Measurements from ENCODE around the gene CCDC9B. TPM values are rescaled to one million over a fixed set of nuclear protein-coding genes. Genes with fewer than 3 reads are reported as not detected.

Gene CCDC9B
- polyA plus RNA-seq, 1 of the 3 experiments (the other 2 are of a cell fraction) = 13.7 TPM

- Histone ChIP-seq H3K4me1 (ENCODE audit: control insufficient read depth in 1 of 2, insufficient read depth in 2 of 2, low read depth in 1 of 2, low read length in 1 of 2) (peaks cover 9 to 11% of the 10 kb centered on the region in 2 experiments; a peak in 3 of 4 replicates), H2AFZ (ENCODE audit: low read depth) (no peak overlapping the region), H3K9me3 (no peaks in the 10 kb centered on the region), H3K9ac (no peak overlapping the region), H4K20me1 (ENCODE audit: insufficient read depth) (no peaks in the 10 kb centered on the region), H3K27ac (ENCODE audit: low read depth in 2 of 2, low read length in 1 of 2) (no peak overlapping the region), H3K27me3 (ENCODE audit: insufficient read depth) (no peaks in the 10 kb centered on the region), H3K4me2 (no peak overlapping the region), H3K79me2 (ENCODE audit: insufficient read depth) (no peaks in the 10 kb centered on the region), H3K4me3 (ENCODE audit: low read depth in 2 of 2, low read length in 1 of 2) (no peak overlapping the region), H3K9me2 (no peaks in the 10 kb centered on the region), H3K36me3 (replicated peaks in 1 of 2; ENCODE audit: control insufficient read depth in 1 of 2, insufficient read depth in 2 of 2, low read length in 1 of 2) (no peaks in the 10 kb centered on the region), H3F3A (replicated peaks; ENCODE audit: insufficient read depth) (peaks cover 11% of the 10 kb centered on the region)
- TF ChIP-seq NRF1 (IDR thresholded peaks at IDR 0.05; ENCODE audit: low read depth, low read length) = no peak
- TF ChIP-seq MAX (IDR thresholded peaks at IDR 0.05; ENCODE audit: low read depth) = no peak
- TF ChIP-seq TAF1 (IDR thresholded peaks at IDR 0.05; ENCODE audit: borderline replicate concordance, low read depth, low read length) = no peak
- TF ChIP-seq USF1 (IDR thresholded peaks at IDR 0.05; ENCODE audit: borderline replicate concordance, low read depth) = no peak
- no peak for TF ChIP-seq FOXM1 (IDR thresholded peaks at IDR 0.05; ENCODE audit: low read depth)
- no peak for TF ChIP-seq RFX5 (IDR thresholded peaks at IDR 0.05; ENCODE audit: low read length)
- no peak for TF ChIP-seq NFIC (IDR thresholded peaks at IDR 0.05; ENCODE audit: borderline replicate concordance)
- TF ChIP-seq, protein P1, sequence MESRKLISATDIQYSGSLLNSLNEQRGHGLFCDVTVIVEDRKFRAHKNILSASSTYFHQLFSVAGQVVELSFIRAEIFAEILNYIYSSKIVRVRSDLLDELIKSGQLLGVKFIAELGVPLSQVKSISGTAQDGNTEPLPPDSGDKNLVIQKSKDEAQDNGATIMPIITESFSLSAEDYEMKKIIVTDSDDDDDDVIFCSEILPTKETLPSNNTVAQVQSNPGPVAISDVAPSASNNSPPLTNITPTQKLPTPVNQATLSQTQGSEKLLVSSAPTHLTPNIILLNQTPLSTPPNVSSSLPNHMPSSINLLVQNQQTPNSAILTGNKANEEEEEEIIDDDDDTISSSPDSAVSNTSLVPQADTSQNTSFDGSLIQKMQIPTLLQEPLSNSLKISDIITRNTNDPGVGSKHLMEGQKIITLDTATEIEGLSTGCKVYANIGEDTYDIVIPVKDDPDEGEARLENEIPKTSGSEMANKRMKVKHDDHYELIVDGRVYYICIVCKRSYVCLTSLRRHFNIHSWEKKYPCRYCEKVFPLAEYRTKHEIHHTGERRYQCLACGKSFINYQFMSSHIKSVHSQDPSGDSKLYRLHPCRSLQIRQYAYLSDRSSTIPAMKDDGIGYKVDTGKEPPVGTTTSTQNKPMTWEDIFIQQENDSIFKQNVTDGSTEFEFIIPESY (IDR thresholded peaks at IDR 0.05; ENCODE audit: borderline replicate concordance, low read depth) = no peak
- CTCF ChIA-PET = interaction anchor here (70.6 kb wide), 1 partner anchor 34 kb away, joined by 2194 read pairs; the partner anchor contains the start of genes ANKRD63, CCDC9B, INAFM2 and PLCB2
- no peak for DNase-seq
- POLR2A ChIA-PET = no interaction called here
- 92% methylated on average over 3 of the region's 5 CpGs for WGBS (ENCODE audit: low lambda C conversion rate)
These were observed 7.7 kb upstream of the CCDC9B start for GRCh38 chr15:40348474-40348870.

- Histone ChIP-seq H3F3A (replicated peaks; ENCODE audit: insufficient read depth) (peaks cover 16% of the 10 kb centered on the region), H3K4me1 (ENCODE audit: control insufficient read depth in 1 of 2, insufficient read depth in 2 of 2, low read depth in 1 of 2, low read length in 1 of 2) (peaks cover 11 to 15% of the 10 kb centered on the region in 2 experiments; a peak in 3 of 4 replicates), H4K20me1 (ENCODE audit: insufficient read depth) (no peaks in the 10 kb centered on the region), H3K4me3 (ENCODE audit: low read depth in 2 of 2, low read length in 1 of 2) (no peak overlapping the region), H3K9me3 (no peaks in the 10 kb centered on the region), H3K4me2 (no peak overlapping the region), H3K79me2 (ENCODE audit: insufficient read depth) (no peaks in the 10 kb centered on the region), H3K9me2 (no peaks in the 10 kb centered on the region), H2AFZ (ENCODE audit: low read depth) (no peak overlapping the region), H3K36me3 (replicated peaks in 1 of 2; ENCODE audit: control insufficient read depth in 1 of 2, insufficient read depth in 2 of 2, low read length in 1 of 2) (no peaks in the 10 kb centered on the region), H3K9ac (no peak overlapping the region), H3K27me3 (ENCODE audit: insufficient read depth) (no peaks in the 10 kb centered on the region), H3K27ac (ENCODE audit: low read depth in 2 of 2, low read length in 1 of 2) (no peak overlapping the region)
- no peak for DNase-seq
- 79% methylated on average over 7 of the region's 11 CpGs for WGBS (ENCODE audit: low lambda C conversion rate)
- CTCF ChIA-PET = interaction anchor here (66.3 to 70.6 kb wide), 2 partner anchors 6 to 34 kb away, joined by 2194 read pairs; partner anchors contain the start of genes ANKRD63, CCDC9B, DISP2 and INAFM2
- POLR2A ChIA-PET = interaction anchor here (0.6 kb wide), 1 partner anchor 69 kb away, joined by 4 read pairs; no protein-coding TSS in a partner anchor
- no peak for TF ChIP-seq NRF1 (IDR thresholded peaks at IDR 0.05; ENCODE audit: low read depth, low read length)
- no peak for TF ChIP-seq MXI1 (IDR thresholded peaks at IDR 0.05; ENCODE audit: low read depth, low read length)
- TF ChIP-seq RCOR1 (IDR thresholded peaks at IDR 0.05; ENCODE audit: low read length) = no peak
- TF ChIP-seq SIN3A (IDR thresholded peaks at IDR 0.05; ENCODE audit: borderline replicate concordance, low read depth, low read length) = no peak
- TF ChIP-seq, protein P2, sequence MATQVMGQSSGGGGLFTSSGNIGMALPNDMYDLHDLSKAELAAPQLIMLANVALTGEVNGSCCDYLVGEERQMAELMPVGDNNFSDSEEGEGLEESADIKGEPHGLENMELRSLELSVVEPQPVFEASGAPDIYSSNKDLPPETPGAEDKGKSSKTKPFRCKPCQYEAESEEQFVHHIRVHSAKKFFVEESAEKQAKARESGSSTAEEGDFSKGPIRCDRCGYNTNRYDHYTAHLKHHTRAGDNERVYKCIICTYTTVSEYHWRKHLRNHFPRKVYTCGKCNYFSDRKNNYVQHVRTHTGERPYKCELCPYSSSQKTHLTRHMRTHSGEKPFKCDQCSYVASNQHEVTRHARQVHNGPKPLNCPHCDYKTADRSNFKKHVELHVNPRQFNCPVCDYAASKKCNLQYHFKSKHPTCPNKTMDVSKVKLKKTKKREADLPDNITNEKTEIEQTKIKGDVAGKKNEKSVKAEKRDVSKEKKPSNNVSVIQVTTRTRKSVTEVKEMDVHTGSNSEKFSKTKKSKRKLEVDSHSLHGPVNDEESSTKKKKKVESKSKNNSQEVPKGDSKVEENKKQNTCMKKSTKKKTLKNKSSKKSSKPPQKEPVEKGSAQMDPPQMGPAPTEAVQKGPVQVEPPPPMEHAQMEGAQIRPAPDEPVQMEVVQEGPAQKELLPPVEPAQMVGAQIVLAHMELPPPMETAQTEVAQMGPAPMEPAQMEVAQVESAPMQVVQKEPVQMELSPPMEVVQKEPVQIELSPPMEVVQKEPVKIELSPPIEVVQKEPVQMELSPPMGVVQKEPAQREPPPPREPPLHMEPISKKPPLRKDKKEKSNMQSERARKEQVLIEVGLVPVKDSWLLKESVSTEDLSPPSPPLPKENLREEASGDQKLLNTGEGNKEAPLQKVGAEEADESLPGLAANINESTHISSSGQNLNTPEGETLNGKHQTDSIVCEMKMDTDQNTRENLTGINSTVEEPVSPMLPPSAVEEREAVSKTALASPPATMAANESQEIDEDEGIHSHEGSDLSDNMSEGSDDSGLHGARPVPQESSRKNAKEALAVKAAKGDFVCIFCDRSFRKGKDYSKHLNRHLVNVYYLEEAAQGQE (IDR thresholded peaks at IDR 0.05; ENCODE audit: low read depth, low read length) = no peak
- no peak for TF ChIP-seq RXRA (IDR thresholded peaks at IDR 0.05; ENCODE audit: borderline replicate concordance, low read depth)
- no peak for TF ChIP-seq NFIC (IDR thresholded peaks at IDR 0.05; ENCODE audit: borderline replicate concordance)
- no peak for TF ChIP-seq MEF2A (IDR thresholded peaks at IDR 0.05; ENCODE audit: borderline replicate concordance, low read depth)
- no peak for TF ChIP-seq PBX3 (IDR thresholded peaks at IDR 0.05)
- TF ChIP-seq EP300 (IDR thresholded peaks at IDR 0.05; ENCODE audit: borderline replicate concordance in 1 of 2, low read depth in 1 of 2, low read length in 1 of 2) = no peak
- no peak for TF ChIP-seq JUND (IDR thresholded peaks at IDR 0.05)
- no peak for TF ChIP-seq GATA2 (CRISPR knock-in tag; IDR thresholded peaks at IDR 0.05)
- no peak for TF ChIP-seq FOXM1 (IDR thresholded peaks at IDR 0.05; ENCODE audit: low read depth)
These were observed 7.1 kb upstream of the CCDC9B start for GRCh38 chr15:40347559-40348473.

All from SK-N-SH (cell line).